ENCODE data around the gene GATD1.

DNA sequence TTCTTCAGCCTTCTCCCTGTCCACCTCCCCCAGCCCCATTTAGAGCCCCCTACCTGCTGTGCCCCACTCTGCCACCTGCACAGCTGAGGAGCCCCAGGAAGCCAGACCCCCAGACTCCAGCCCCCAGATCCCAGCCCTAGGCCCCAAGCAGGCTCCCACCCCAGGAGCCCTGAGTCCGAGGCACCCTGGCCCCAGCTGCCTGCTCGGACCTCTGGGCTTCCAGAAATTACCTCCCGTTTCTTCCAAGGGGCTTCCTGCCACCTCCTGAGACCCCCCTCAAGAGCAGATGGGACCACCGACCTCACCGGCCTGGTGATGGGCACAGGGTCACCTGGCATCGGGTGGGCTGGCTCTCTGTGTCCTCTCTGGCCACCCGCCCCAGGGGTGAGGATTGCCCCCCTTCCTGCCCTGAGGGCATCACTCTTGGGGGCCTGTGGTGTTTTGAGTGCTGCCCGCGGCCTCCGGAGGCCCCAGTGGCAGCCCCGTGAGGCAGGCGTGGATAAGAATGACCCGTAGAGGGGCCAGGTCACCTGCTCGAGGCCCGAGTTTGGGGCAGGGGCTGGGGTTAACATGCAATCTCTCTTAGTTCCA is 48.3 kb downstream of the GATD1 start:
- TF ChIP-seq, protein P1, sequence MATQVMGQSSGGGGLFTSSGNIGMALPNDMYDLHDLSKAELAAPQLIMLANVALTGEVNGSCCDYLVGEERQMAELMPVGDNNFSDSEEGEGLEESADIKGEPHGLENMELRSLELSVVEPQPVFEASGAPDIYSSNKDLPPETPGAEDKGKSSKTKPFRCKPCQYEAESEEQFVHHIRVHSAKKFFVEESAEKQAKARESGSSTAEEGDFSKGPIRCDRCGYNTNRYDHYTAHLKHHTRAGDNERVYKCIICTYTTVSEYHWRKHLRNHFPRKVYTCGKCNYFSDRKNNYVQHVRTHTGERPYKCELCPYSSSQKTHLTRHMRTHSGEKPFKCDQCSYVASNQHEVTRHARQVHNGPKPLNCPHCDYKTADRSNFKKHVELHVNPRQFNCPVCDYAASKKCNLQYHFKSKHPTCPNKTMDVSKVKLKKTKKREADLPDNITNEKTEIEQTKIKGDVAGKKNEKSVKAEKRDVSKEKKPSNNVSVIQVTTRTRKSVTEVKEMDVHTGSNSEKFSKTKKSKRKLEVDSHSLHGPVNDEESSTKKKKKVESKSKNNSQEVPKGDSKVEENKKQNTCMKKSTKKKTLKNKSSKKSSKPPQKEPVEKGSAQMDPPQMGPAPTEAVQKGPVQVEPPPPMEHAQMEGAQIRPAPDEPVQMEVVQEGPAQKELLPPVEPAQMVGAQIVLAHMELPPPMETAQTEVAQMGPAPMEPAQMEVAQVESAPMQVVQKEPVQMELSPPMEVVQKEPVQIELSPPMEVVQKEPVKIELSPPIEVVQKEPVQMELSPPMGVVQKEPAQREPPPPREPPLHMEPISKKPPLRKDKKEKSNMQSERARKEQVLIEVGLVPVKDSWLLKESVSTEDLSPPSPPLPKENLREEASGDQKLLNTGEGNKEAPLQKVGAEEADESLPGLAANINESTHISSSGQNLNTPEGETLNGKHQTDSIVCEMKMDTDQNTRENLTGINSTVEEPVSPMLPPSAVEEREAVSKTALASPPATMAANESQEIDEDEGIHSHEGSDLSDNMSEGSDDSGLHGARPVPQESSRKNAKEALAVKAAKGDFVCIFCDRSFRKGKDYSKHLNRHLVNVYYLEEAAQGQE (IDR thresholded peaks at IDR 0.05; ENCODE audit: low read depth) = no peak
- TF ChIP-seq EP300 (IDR thresholded peaks at IDR 0.05; ENCODE audit: borderline replicate concordance) (no peak), EGR1 (IDR thresholded peaks at IDR 0.05) (no peak), TAF1 (IDR thresholded peaks at IDR 0.05; ENCODE audit: low read depth) (no peak), CREB1 (IDR thresholded peaks at IDR 0.05; ENCODE audit: low read depth) (no peak), YY1 (IDR thresholded peaks at IDR 0.05; ENCODE audit: low read depth) (no peak), RAD21 (IDR thresholded peaks at IDR 0.05; ENCODE audit: low read depth) (no peak), TCF12 (IDR thresholded peaks at IDR 0.05; ENCODE audit: low read depth) (no peak)
- TF ChIP-seq, protein P2, sequence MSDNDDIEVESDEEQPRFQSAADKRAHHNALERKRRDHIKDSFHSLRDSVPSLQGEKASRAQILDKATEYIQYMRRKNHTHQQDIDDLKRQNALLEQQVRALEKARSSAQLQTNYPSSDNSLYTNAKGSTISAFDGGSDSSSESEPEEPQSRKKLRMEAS (IDR thresholded peaks at IDR 0.05) = no peak
- TF ChIP-seq, protein P3, sequence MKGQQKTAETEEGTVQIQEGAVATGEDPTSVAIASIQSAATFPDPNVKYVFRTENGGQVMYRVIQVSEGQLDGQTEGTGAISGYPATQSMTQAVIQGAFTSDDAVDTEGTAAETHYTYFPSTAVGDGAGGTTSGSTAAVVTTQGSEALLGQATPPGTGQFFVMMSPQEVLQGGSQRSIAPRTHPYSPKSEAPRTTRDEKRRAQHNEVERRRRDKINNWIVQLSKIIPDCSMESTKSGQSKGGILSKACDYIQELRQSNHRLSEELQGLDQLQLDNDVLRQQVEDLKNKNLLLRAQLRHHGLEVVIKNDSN (IDR thresholded peaks at IDR 0.05) = no peak
